Fibroblast of lung (primary cell): ENCODE data around the gene SUPT20HL2.

Experiments used
- CTCF ChIP-seq, 2 donors: IDR thresholded peaks in 1 of 2; conservative IDR thresholded peaks in 1 of 2; 1 replicate in 1 of 2; 2 replicates in 1 of 2; pipeline ENCODE4 v1.5.1; 2011 to 2012; ENCODE audit warnings: low read length in 2 of 2, control low read depth in 1 of 2, inconsistent platforms in 1 of 2, low read depth in 1 of 2, mild to moderate bottlenecking in 1 of 2
- EZH2 ChIP-seq: IDR thresholded peaks from 2 replicates; pipeline ENCODE4 v1.5.1; 2012; ENCODE audit warnings: low read length, control low read depth, mild to moderate bottlenecking; ENCODE audit errors: missing control alignments

DNA sequence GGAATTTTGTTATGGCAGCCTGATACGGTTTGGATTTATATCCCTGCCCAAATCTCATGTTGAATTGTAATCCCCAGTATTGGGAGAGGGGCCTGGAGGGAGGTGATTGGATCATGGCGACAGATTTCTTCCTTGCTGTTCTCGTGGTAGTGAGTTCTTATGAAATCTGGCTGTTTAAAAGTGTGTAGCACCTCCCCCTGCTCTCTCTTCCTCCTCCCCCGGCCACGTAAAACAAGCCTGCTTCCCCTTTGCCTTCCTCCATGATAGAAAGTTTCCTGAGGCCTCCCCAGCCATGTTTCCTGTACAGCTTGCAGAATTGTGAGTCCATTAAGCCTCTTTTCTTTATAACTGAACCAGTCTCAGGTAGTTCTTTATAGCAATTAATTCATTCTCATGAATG, 37.9 kb downstream of the SUPT20HL2 start:
- TF ChIP-seq CTCF (conservative IDR thresholded peaks at IDR 0.05 in 1 of 2, IDR thresholded peaks at IDR 0.05 in 1 of 2; ENCODE audit: low read depth in 1 of 2, low read length in 2 of 2) (no peak), EZH2 (no peak)
